HG03457 (cell line): ENCODE results near the gene TTC7B.

Source experiments
- ATAC-seq: cut with Tn5 transposase; IDR thresholded peaks from one replicate; pipeline ENCODE4 v1.9.1; 2021; ENCODE audit warnings: moderate number of reproducible peaks; ENCODE audit not compliant: unreplicated experiment

The TTC7B gene

DNA sequence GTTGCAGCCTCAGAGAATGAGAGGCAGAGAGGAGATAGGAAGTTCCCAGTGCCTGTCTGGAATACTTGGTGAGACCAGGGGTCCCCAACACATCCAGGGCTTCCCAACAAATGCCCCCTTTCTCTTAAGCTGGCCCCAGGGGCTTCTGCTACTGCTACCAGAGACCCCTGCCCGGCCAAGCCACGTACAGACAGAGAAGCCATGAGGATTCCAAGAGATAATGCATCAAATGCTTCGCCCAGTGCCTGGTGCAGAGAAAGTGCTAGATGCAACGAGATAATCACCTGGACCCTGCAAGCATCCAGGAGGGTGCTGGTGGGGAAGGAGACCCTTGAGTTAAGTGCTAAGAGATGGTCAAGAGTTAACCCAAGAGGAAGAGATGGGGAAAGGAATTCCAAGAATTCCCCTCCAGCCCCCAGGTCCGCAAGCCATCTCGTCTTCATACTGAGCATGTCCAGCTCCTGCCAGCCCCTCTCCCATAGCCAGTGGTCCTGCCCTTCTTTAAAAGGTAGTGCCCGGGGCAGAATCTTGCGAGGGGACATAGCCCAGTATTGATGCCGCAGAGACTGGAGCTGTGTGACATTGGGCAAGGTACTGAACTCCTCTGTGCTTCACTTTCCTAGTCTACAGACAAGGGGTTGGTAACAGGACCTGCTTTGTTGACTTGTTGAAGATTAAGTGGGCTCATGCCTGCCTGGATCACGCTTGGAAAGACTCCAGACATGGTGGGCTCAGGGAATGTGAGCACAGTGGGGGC, 316.1 kb downstream of the TTC7B start:
- no peak for ATAC-seq

DNA sequence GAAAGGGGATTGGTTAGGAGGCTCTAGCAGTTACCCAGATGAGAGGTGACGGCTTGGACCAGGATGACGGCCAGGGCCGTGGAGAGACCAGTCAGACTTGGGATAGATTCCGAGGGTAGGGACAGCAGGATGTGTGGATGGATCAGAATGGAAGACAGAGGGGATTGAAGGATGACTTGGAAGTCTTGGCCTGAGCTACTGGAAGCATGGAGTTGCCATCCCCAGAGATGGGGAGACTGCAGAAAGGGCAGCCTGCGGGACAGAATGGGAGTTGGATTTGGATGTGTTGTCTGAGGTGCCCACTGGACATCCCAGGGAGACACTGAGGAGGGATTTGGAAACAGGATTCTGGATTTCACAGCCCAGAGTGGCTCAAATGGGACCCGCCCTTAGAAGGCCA, 317.1 kb downstream of the TTC7B start:
- ATAC-seq = no peak

DNA sequence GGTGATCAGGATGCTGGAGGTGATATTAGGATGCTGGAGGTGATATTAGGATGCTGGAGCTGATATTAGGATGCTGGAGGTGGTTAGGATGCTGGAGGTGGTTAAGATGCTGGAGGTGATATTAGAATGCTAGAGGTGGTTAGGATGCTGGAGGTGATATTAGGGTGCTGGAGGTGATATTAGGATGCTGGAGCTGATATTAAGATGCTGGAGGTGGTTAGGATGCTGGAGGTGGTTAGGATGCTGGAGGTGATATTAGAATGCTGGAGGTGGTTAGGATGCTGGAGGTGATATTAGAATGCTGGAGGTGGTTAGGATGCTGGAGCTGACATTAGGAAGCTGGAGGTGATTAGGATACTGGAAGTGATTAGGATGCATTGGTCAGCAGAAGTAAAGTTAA, 318.0 kb downstream of the TTC7B start:
- no peak for ATAC-seq

DNA sequence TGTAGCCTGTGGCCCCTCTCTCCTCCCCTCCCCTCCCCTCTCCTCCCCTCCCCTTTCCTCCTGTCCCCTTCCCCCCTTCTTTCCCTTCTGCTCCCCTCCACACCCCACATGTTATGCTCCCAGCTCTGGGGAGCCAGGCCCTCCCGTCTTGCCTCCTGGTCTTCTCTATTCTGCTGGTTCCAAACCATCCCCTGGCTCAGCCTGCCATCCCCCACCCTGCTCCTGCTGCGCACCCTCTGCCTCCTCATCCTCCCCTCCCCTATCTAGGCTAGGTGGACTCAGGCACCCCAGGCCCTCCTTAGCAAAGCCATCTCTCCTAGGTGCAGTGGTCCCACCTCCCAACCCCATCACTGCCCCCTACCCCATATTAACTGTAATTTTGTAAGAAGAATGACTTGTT, 319.9 kb downstream of the TTC7B start:
- ATAC-seq = no peak

DNA sequence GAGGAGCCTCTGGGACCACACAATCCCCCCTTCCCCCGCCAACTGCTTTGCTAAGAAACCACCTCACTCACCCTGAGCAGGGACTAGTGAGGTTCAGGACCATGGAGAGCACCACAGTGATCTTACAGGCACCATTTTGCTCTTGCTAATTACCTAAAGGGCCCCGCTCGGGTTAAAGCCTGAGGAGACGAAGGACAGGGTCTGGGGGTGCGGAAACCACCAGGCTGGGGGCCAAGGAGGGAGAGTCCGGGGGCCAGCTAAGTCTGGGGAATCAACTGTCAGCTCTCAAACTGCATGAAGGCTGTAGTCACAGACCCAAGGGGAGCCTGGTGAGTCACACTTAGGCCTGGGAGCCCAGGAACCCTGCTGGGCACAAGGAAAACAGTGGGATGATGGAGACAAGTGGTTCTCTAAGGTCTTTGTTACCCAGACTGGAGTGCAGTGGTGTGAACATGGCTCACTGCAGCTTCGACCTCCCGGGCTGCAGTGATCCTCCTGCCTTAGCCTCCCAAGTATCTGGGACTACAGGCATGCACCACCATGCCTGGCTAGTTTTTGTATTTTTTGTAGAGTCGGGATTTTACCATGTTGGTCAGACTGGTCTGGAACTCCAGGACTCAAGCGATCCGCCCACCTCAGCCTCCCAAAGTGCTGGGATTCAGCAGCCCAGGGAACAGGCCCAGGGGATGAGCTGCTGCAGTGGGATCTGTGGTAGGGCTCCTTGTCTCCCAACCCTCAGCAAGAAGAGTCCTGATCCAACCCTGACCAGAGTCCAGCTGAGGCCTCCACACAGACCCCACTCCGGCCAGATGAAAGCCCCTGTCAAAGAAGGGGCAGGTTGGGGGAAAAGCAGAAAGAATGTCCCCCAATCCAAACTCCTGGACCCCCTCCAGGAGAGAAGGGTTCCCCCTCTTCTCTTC, 320.6 kb downstream of the TTC7B start:
- no peak for ATAC-seq

DNA sequence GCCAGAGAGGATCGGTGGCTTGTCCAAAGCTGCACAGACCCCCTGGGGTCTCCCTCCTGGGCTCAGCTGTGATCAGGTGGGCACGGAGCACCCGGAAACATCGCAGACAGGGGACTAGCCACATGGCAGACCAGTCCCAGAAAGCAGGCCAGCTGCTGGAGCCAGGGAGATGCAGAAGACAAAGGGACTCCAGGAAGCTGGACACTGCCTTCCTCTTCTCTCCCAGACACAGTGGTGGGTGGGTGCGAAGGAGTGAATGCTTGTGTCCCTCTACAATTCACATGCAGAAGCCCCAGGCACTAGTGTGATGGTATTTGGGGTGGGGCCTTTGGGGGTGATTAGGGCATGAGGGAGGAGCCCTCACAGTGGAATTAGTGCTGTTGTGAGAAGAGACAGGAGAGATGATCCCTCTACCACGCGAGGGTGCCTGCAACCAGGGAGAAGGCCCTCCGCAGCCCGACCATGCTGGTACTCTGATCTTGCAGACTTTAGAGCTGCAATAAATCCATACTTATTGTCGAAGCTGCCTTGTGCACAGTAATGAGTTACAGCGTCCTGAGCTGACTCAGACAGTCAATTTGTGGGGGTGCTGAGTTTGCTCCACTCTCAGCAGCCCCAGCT, 324.2 kb downstream of the TTC7B start:
- no peak for ATAC-seq

DNA sequence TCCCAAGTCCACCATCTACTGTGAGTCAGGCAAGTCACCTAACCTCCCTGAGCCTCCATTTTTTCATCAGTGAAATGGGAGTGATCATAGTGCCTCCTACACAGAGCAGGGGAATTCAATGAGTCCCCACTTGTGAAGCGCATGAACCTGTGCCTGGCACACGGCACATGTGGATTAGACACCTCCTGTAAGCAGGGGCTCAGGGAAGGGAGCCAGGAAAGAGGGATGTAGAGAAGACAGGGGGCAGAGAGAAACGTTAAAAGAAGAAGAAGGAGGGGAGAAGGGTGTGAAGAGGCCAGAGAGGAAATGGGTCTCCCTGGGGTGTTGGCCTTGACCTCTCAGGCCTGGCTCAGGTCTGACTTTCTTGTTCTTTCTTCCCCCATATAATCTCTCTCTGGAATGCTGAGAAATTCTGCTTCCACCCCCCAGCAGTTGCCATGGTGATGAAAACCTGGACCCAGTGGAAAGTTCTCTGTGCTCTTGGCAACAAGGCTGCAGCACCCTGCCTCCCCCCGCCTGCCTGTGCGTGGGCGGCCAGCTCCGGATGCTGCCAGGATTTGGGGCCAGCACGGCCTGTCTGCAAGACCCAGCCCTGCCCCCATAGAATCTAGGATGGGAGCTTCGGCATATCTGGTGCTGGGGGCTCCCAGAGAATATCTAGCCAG, 324.9 kb downstream of the TTC7B start:
- ATAC-seq = no peak

DNA sequence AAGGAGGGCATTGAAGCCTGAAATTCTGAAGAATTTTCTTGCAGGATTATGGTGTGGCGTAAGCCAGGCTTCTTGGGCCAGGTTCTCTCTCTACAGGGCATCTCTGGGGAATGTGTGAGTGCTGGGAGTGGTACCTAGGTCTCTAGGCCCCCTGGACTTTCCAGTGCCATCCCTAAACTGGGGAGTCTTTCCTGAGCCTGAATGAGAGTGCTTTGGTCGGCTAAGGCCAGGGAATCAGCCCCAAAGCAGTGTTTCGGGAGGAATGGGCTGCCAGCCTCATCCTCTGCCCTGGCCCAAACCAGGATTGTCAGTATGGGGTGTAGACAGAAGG, 325.5 kb downstream of the TTC7B start:
- ATAC-seq = no peak

DNA sequence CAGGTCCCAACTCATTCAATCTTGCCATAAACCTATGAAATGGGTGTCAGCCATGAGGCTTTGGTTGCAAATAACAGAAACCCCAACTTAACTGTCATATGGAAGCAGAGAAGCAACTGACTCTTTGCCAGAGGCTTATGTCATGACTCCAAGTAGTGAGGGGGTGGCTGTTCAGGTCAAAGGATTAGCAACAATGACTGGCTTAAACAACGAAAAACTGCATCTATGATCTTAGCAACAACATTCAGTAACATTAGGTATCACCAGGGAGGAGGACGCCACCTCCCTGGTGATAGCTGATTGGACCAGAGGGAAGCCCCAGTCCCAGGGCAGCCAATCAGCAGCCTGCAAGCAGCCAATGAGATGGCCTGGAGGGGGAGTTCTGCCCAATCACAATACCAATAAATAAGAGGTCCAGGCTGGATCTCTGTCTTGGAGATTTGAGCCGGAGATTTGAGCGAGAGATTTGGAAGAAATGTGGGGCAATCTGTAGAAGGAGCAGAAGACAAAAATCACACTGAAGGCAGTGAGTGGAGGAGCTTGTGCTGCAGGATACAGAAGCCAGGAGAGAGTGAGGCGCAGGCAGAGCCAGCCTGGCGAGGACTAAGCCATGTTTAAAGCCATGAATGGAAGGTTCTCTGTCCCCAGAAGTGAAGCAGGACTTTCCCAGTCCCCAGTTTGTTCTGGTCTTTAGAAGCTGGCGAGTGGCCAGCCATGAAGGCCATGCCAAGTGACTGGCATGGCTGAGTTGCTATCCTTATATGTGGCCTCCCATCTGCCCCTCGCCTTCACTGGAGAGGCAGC, 326.1 kb downstream of the TTC7B start:
- no peak for ATAC-seq

DNA sequence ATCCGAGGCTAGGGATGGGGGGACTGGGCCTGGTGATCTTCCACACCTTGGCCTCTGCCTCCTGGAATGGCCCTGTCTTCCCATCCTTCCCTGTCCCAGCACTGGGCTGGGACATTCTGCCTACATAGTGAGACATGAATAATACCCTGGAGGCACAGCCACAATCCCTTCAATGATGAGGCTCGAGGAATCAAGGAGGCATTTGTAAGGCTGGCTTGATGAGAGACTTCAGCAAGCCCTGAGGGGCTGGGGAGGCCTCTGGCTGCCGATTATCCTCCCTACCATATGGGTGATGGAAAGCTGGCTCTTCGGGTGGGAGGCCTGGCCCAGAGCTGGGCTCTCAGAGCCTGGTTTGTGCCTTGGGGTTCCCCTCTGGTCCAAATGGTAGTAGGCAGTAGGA, 326.9 kb downstream of the TTC7B start:
- no peak for ATAC-seq

DNA sequence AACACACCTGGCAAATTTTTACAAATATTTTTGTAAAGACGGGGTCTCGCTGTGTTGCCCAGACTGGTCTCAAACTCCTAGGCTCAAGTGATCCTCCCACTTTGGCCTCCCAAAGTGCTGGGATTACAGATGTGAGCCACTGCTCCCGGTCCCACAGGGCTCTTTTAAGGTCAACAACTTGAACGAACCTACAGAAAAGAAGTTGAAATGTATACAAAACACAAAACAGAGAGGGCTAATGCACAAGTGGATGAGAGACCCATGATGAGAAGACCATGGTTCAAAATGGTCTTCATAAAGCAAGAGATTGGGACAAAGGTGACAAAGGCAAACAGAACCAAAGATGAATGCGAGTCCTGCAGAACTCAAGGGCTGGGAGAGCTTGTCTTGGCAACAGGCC, 328.0 kb downstream of the TTC7B start:
- ATAC-seq = no peak

DNA sequence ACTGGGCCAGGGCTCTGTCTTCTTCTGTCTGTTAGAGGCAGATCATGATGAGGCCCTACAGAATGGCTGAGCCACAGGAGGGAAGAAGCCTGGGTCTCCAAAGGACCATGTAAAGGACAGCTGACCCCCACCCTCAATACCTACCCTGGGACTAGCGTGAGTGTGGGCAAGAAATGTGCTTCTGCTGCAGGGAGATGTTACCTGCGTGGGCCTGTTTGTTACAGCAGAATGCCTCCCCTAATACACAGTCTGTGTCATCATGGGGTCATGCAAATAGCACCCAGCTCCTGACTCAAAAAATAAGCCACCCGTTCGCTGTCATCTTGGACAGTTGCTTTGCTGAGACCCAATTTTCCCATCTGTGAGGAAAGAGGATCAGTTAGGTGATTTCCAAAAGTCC, 328.8 kb downstream of the TTC7B start:
- ATAC-seq = no peak

DNA sequence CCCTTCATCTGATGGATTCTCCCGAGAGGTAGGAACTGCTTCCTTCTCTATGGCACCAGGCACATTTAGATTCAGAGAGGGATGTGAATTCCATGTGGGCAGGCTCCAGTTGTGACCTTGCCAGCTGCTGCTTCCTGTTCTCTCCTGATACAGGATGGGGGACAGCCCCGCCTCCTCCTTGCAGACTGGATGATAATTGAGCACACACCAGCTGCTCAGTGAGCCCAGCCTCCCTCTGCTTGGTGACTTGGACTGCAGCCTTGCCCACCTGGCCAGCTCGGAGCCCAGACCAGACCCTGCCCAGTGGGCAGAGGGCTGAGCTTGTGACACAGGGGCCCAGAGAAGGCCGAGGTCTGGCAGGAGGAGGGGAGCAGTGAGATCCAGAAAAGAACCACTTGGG, 329.2 kb downstream of the TTC7B start:
- ATAC-seq = no peak

DNA sequence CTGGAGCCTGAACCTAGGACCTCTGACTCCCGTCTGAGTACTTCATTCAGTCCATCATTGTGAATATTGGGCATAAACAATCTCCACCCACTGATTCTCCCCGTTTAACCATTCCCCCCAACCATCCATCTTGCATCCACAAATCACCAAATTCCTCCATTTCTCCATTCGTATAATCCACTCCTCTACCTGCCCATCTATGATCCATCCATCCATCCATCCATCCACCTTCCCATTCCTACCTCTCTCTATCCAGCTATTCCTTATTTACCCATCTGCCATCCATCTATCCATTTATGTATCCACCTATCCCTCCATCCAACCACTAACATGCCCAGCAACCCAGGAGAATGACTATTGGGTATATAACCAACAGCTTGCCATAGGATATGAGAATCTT, 331.9 kb downstream of the TTC7B start:
- ATAC-seq = no peak

DNA sequence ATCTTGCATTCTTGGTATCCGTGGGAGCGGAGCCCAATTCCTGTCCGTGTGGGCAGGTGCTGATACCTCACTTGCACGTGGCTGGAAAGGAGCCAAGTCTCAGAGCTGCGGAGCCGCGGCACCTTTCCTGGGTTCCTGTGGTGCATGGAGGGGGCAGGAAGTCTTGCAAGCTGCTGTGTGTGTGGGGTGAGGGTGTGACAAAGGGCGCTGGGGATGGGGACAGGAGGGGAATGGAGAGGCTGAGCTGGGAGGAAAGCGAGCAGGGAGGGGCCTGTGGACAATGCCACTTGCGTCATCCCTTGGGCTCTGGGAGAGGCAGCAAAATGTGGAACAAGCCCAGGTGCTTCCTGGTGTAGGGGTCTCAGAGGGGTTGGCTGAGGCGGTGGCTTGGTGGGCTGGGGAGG, 332.7 kb downstream of the TTC7B start:
- ATAC-seq = no peak

DNA sequence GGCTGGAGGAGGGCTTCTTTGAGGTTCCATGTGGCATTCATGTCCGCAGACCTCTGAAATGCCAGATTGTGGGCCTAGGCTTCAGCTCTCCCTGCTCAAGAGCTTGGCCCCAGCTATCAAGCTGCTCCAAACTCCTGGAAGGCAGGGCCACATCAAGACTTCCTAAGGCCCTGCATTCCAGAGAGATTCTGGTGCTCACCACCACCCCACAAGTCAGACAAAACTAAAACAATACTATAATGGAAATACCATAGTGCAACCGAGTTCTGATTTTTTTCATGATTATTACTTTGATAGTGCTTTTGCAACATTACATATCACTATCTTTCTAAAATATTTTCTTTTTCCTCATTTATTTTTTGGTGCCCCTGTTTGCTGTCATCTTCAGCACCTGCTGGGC, 333.1 kb downstream of the TTC7B start:
- ATAC-seq = no peak

DNA sequence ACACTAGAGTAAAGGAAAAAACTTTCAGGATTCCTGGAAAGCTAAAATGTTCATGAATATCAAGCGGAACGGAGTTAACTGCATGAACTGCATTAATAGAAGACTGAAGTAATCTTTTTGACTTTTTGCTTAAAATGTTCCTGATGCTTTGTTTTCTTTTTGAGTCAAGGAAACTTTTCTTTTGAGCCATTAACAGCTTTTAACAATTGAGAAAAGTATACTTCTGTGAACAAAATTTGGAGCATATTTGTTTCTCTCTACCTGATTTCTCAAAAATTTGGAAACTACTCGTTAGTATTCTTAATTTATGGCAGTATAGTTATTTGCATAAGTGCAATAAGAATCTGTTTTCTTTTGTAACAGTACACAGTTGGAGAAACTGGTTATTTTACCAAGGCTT, 340.9 kb downstream of the TTC7B start:
- ATAC-seq = no peak
